ENCODE results near the gene IQGAP2. TPM values are rescaled to one million over a fixed set of nuclear protein-coding genes. Genes with fewer than 3 reads are reported as not detected.
A peak's percentile ranks its signal among the peaks of the same experiment; 100 is the strongest.

IQGAP2 gene
- total RNA-seq, 2 experiments from 2014 or later = 62.7 to 72.1 TPM

DNA sequence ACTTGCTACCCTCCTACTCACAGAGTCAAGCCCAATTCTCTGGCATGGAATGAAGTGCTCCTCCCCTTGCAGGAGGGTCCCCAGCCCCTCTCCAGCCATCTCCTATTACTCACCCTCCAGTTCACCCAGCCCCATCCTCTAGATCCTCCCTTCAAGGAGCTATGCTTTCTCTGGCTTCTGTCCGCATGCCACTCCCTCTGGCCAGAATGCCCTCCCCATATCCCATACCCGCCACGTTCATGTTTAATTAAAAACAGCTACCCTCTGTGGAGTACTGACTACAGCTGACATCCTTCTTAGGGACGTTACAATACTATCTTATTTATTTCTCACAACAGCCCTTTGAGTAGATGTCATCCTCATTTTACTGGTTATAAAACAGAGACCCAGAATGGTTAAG lies 315.8 kb downstream of the IQGAP2 start:
- Mint-ChIP-seq H3K9me3 (ENCODE audit: insufficient read depth) (no peaks in the 10 kb centered on the region), H3K27me3 (ENCODE audit: low read depth) (peaks cover 27% of the 10 kb centered on the region), H3K4me3 (no peak overlapping the region), H3K4me1 (ENCODE audit: low read depth) (peaks cover 38% of the 10 kb centered on the region), H3K27ac (no peak overlapping the region), H3K36me3 (ENCODE audit: low read depth) (peaks cover 9% of the 10 kb centered on the region)
- CTCF ChIA-PET = interaction anchor here (2.0 to 4.6 kb wide), 2 partner anchors 19 to 56 kb away, joined by 14 to 35 read pairs; no protein-coding TSS in a partner anchor
- DNase-seq (no peak), ATAC-seq (no peak)
- POLR2A ChIA-PET = interaction anchor here (0.5 kb wide), 1 partner anchor 18 kb away, joined by 3 read pairs; no protein-coding TSS in a partner anchor

DNA sequence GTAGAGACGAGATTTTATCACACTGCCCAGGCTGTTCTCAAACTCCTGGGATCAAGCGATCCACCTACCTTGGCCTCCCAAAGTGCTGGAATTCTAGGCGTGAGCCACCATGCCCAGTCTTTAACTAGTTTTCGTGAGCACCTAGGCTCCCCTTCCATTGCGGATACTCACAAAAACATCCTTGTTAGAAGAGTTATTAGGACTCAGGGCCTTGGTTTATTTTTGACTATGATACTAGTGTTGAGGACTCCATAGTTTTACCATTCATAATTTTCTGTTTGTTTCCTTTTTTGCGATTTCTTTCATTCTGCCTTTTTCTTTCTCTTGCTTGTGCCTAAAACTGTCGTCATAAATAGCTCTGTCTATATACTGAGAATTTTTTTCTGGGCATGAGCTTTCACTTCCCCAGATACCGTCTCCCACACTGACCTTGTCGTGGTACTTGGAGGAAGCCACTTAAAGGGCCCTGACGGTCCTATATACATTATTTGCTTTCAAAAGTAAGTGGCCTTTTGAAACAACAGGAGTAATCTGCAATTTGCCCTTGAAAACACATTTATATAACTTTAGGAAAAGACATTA lies 318.0 kb downstream of the IQGAP2 start:
- CTCF ChIA-PET = interaction anchor here (0.9 to 1.5 kb wide), 2 partner anchors 16 to 53 kb away, joined by 4 to 8 read pairs; no protein-coding TSS in a partner anchor
- H3K9me3 Mint-ChIP-seq (ENCODE audit: insufficient read depth) = no peaks in the 10 kb centered on the region
- H3K4me1 Mint-ChIP-seq (ENCODE audit: low read depth) = peaks cover 27% of the 10 kb centered on the region
- DNase-seq = no peak
- ATAC-seq = no peak
- H3K27ac Mint-ChIP-seq = no peak overlapping the region
- H3K36me3 Mint-ChIP-seq (ENCODE audit: low read depth) = peaks cover 9% of the 10 kb centered on the region
- H3K27me3 Mint-ChIP-seq (ENCODE audit: low read depth) = peaks cover 28% of the 10 kb centered on the region
- POLR2A ChIA-PET = interaction anchor here (1.0 kb wide), 1 partner anchor 11 kb away, joined by 4 read pairs; no protein-coding TSS in a partner anchor
- H3K4me3 Mint-ChIP-seq = no peak overlapping the region

DNA sequence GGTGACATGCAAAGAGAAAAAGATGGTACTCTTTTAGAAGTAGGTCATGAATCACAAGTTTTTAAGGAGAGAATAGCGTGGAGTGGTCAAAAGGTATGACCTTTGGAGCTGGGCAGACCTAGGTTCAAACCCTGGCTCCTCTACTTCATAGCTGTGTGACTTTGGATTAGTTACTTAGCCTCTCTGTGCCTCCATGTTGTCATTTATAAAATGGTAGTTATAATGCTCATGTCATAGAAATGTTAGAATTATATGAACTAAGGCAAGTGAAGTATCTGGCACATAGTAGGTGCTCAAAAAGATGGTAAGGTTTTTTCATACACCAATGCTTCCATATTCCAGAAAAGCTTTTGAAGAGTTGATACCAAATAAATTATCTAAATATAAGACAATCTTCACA lies 320.2 kb downstream of the IQGAP2 start:
- Mint-ChIP-seq H3K4me3 (no peak overlapping the region), H3K9me3 (ENCODE audit: insufficient read depth) (no peaks in the 10 kb centered on the region), H3K27me3 (ENCODE audit: low read depth) (peaks cover 14% of the 10 kb centered on the region), H3K27ac (no peak overlapping the region), H3K4me1 (ENCODE audit: low read depth) (peaks cover 13% of the 10 kb centered on the region), H3K36me3 (ENCODE audit: low read depth) (peaks cover 19% of the 10 kb centered on the region)
- DNase-seq = no peak
- no peak for ATAC-seq
- ChIA-PET CTCF (interaction anchor here (1.0 to 1.4 kb wide), 2 partner anchors 15 to 51 kb away, joined by 4 to 14 read pairs; no protein-coding TSS in a partner anchor), POLR2A (interaction anchor here (0.8 kb wide), 1 partner anchor 9 kb away, joined by 3 read pairs; no protein-coding TSS in a partner anchor)

DNA sequence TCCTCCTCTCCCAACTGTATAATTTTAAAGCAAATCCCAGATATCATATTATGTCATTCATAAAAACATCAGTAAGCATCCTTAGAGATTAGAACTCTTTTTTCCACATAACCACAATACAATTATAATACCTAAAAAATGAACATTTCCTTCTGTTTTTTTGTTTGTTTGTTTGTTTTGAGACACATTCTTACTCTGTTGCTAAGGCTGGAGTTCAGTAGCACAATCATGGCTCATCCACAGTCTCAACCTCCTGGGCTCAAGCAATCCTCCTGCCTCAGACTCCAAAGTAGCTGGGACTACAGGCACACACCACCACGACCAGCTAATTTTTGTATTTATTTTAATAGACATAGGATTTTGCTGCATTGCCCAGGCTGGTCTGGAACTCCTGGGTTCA lies 320.8 kb downstream of the IQGAP2 start:
- ChIA-PET CTCF (interaction anchor here (1.0 to 1.4 kb wide), 2 partner anchors 15 to 51 kb away, joined by 4 to 14 read pairs; no protein-coding TSS in a partner anchor), POLR2A (no interaction called here)
- Mint-ChIP-seq H3K4me1 (ENCODE audit: low read depth) (peaks cover 11% of the 10 kb centered on the region), H3K4me3 (no peak overlapping the region), H3K9me3 (ENCODE audit: insufficient read depth) (no peaks in the 10 kb centered on the region), H3K36me3 (ENCODE audit: low read depth) (peaks cover 14% of the 10 kb centered on the region), H3K27me3 (ENCODE audit: low read depth) (peaks cover 9% of the 10 kb centered on the region), H3K27ac (no peak overlapping the region)
- DNase-seq (no peak), ATAC-seq (no peak)

DNA sequence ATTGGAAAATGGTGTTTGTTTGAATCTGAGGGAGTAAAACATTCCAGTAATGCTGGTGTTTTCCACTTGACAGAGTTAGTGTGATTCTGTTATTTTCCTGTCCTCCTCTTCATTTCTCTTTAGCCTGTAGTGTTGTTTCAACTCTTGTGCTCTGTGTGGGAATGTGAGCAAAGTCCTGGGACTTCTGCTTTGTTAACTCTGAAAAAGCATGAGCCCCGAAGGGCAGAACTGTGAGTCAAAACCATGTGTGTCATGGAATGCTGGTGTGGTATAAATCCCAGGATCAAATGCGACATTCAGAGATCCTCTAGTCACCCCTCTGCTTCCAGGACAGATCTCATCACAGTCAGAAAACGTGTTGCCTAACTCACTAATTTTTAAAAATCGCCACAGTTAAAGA lies 321.8 kb downstream of the IQGAP2 start:
- ATAC-seq (no peak), DNase-seq (peak; percentile 11)
- POLR2A ChIA-PET = no interaction called here
- Mint-ChIP-seq H3K9me3 (ENCODE audit: insufficient read depth) (peaks cover 8% of the 10 kb centered on the region), H3K27me3 (ENCODE audit: low read depth) (peaks cover 7% of the 10 kb centered on the region), H3K27ac (no peak overlapping the region), H3K36me3 (ENCODE audit: low read depth) (peaks cover 20% of the 10 kb centered on the region), H3K4me1 (ENCODE audit: low read depth) (peaks cover 11% of the 10 kb centered on the region), H3K4me3 (no peak overlapping the region)
- CTCF ChIA-PET = no interaction called here

DNA sequence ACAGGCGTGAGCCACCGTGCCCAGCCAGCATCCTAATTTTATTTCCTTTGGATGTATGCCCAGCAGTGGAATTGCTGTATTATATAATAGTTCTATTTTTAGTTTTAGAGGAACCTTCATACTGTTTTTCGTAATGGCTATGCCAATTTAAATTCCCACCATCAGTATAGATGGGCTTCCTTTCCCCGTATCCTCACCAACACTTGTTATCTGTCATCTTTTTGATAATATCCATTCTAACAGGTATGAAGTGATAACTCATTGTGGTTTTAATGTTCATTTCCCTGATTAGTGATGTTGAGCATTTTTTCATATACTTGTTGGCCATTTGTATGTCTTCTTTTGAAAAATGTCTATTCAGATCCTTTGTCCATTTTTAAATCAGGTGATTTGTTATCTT lies 325.9 kb downstream of the IQGAP2 start:
- POLR2A ChIA-PET = no interaction called here
- DNase-seq = no peak
- H3K27ac Mint-ChIP-seq = no peak overlapping the region
- CTCF ChIA-PET = no interaction called here
- peaks cover 19% of the 10 kb centered on the region for H3K9me3 Mint-ChIP-seq (ENCODE audit: insufficient read depth)
- peaks cover 40% of the 10 kb centered on the region for H3K36me3 Mint-ChIP-seq (ENCODE audit: low read depth)
- H3K4me1 Mint-ChIP-seq (ENCODE audit: low read depth) = peaks cover 17% of the 10 kb centered on the region
- no peak overlapping the region for H3K4me3 Mint-ChIP-seq
- ATAC-seq = no peak
- H3K27me3 Mint-ChIP-seq (ENCODE audit: low read depth) = peaks cover 5% of the 10 kb centered on the region

DNA sequence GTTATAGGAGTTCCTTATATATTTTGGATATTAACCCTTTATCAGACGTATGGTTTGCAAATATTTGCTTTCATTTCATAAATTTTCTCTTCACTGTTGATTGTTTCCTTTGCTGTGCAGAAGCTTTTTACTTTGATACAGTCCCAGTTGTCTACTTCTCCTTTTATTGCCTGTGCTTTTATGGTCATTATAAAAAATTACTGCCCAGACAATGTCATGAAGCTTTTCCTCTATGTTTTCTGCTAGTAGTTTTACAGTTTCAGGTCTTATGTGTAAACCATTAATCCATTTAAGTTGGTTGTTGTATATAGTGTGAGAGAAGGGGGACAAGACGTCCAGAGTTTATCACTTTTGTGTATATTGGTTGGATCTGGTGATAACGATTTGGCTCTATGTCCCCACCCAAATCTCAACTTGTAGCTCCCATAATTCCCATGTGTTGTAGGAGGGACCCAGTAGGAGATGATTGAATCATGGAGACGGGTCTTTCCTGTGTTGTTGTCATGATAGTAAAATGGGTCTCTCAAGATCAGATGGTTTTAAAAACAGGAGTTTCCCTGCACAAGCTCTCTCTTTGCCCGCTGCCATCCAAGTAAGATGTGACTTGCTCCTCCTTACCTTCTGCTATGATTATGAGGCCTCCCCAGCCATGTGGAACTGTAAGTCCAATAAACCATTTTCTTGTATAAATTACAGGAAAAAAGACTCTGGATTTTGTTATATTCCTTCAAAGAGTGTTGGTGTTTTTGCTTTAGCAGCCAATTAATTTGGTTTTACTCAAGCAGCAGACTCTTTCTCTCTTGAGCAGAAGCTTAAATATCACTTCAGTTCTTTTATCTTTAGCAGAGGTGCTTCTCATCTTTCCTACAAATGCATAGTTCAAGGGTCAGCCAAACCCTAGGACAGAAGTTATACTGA lies 326.5 kb downstream of the IQGAP2 start:
- H3K4me3 Mint-ChIP-seq = no peak overlapping the region
- CTCF ChIA-PET = no interaction called here
- DNase-seq (peak; percentile 9), ATAC-seq (no peak)
- POLR2A ChIA-PET = no interaction called here
- H3K27me3 Mint-ChIP-seq (ENCODE audit: low read depth) = peaks cover 3% of the 10 kb centered on the region
- H3K4me1 Mint-ChIP-seq (ENCODE audit: low read depth) = peaks cover 19% of the 10 kb centered on the region
- H3K9me3 Mint-ChIP-seq (ENCODE audit: insufficient read depth) = peaks cover 19% of the 10 kb centered on the region
- no peak overlapping the region for H3K27ac Mint-ChIP-seq
- H3K36me3 Mint-ChIP-seq (ENCODE audit: low read depth) = peaks cover 43% of the 10 kb centered on the region

DNA sequence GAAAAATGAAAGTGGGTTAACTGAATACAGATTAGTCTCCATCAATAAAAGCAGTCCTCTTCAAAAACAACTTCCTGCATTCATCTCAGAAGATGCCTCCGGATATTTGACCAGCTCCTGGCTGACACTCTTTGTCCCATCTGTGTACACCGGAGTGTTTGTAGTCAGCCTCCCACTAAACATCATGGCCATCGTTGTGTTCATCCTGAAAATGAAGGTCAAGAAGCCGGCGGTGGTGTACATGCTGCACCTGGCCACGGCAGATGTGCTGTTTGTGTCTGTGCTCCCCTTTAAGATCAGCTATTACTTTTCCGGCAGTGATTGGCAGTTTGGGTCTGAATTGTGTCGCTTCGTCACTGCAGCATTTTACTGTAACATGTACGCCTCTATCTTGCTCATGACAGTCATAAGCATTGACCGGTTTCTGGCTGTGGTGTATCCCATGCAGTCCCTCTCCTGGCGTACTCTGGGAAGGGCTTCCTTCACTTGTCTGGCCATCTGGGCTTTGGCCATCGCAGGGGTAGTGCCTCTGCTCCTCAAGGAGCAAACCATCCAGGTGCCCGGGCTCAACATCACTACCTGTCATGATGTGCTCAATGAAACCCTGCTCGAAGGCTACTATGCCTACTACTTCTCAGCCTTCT lies 329.4 kb downstream of the IQGAP2 start:
- peaks cover 26% of the 10 kb centered on the region for H3K4me1 Mint-ChIP-seq (ENCODE audit: low read depth)
- H3K36me3 Mint-ChIP-seq (ENCODE audit: low read depth) = peaks cover 36% of the 10 kb centered on the region
- H3K9me3 Mint-ChIP-seq (ENCODE audit: insufficient read depth) = peaks cover 19% of the 10 kb centered on the region
- no peaks in the 10 kb centered on the region for H3K27me3 Mint-ChIP-seq (ENCODE audit: low read depth)
- peak overlapping the region; percentile 75 for H3K27ac Mint-ChIP-seq
- ATAC-seq (no peak), DNase-seq (no peak)
- POLR2A ChIA-PET = interaction anchor here (0.8 kb wide), 1 partner anchor 10 kb away, joined by 3 read pairs; no protein-coding TSS in a partner anchor
- CTCF ChIA-PET = interaction anchor here (0.9 to 2.2 kb wide), 3 partner anchors 15 to 42 kb away, joined by 3 to 12 read pairs (median 4); no protein-coding TSS in a partner anchor
- H3K4me3 Mint-ChIP-seq = peak overlapping the region; percentile 38

DNA sequence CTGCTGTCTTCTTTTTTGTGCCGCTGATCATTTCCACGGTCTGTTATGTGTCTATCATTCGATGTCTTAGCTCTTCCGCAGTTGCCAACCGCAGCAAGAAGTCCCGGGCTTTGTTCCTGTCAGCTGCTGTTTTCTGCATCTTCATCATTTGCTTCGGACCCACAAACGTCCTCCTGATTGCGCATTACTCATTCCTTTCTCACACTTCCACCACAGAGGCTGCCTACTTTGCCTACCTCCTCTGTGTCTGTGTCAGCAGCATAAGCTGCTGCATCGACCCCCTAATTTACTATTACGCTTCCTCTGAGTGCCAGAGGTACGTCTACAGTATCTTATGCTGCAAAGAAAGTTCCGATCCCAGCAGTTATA lies 329.9 kb downstream of the IQGAP2 start:
- CTCF ChIA-PET = interaction anchor here (0.9 to 2.2 kb wide), 3 partner anchors 16 to 41 kb away, joined by 3 to 12 read pairs (median 4); no protein-coding TSS in a partner anchor
- peak overlapping the region; percentile 38 for H3K4me3 Mint-ChIP-seq
- H3K27me3 Mint-ChIP-seq (ENCODE audit: low read depth) = no peaks in the 10 kb centered on the region
- DNase-seq (peak; percentile 67), ATAC-seq (peak; percentile 80)
- H3K36me3 Mint-ChIP-seq (ENCODE audit: low read depth) = peaks cover 36% of the 10 kb centered on the region
- POLR2A ChIA-PET = no interaction called here
- H3K9me3 Mint-ChIP-seq (ENCODE audit: insufficient read depth) = peaks cover 19% of the 10 kb centered on the region
- H3K4me1 Mint-ChIP-seq (ENCODE audit: low read depth) = peaks cover 31% of the 10 kb centered on the region
- H3K27ac Mint-ChIP-seq = peak overlapping the region; percentile 75

DNA sequence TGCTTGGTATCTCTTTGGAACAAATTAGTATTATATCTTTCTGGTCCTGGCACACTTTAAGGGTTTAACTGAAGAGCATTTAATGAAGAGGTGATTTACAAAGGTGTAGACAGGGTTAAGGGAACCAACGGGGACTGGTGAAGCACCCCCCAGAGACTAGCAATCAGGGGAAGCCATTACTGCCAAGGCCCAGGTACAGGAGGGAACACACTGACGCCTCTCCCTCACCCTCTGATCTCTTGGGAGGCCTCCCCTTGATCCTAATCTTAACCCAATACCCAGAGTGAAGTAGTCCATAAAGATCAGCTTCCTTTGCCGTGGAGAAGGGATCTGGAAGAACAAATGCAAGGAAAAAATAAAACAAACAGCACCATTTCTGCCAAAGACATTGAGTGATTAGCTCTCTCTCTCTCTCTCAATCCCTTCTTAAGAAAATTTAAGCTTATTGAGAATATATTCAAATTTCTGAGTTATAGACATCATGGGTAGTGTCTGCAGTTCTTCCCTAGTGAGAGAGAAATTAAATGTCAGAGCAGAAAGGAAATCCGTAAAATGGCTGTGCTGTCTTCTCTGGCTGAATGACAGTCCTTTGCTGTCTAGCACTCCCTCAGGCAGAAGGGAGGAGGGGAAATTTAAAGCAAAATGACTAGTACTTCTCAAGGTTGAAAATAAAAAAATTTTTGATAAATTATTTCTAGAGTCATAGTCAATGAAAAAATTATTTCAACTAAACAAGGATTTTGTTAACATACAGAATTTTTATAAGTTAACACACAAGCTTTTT lies 332.9 kb downstream of the IQGAP2 start:
- H3K36me3 Mint-ChIP-seq (ENCODE audit: low read depth) = peaks cover 13% of the 10 kb centered on the region
- H3K4me1 Mint-ChIP-seq (ENCODE audit: low read depth) = peaks cover 53% of the 10 kb centered on the region
- no peak for ATAC-seq
- ChIA-PET POLR2A (interaction anchor here (0.7 kb wide), 1 partner anchor 17 kb away, joined by 3 read pairs; no protein-coding TSS in a partner anchor), CTCF (interaction anchor here (0.7 to 8.1 kb wide), 6 partner anchors 12 to 39 kb away, joined by 3 to 78 read pairs (median 8); partner anchors contain the start of gene F2R)
- no peak for DNase-seq
- no peak overlapping the region for H3K4me3 Mint-ChIP-seq
- H3K9me3 Mint-ChIP-seq (ENCODE audit: insufficient read depth) = no peaks in the 10 kb centered on the region
- H3K27me3 Mint-ChIP-seq (ENCODE audit: low read depth) = no peaks in the 10 kb centered on the region
- peak overlapping the region; percentile 10 for H3K27ac Mint-ChIP-seq

Data from activated CD8-positive, alpha-beta T cell treated with anti-CD3 and anti-CD28 coated beads, Interleukin-2, amount 10 ng/mL, durations not matched to agents 7 days and 5 days (primary cell).